ENCODE results near the gene TTN.

TTN gene

GRCh38 chr2:178811901-178812300, 4.7 kb upstream of the TTN start:
- DNase-seq (ENCODE audit: low read depth in 2 of 2): no peak

GRCh38 chr2:178811045-178811444, 3.8 kb upstream of the TTN start:
- no peak for DNase-seq (ENCODE audit: low read depth in 2 of 2)

- DNase-seq (ENCODE audit: low read depth in 2 of 2): no peak
Measured at GRCh38 chr2:178810422-178810821, 3.2 kb upstream of the TTN start.

- DNase-seq (ENCODE audit: low read depth in 2 of 2): no peak
Measured at GRCh38 chr2:178806543-178806942, 680 bp downstream of the TTN start.

GRCh38 chr2:178805457-178805856, 1.8 kb downstream of the TTN start:
- DNase-seq (ENCODE audit: low read depth in 2 of 2): no peak

GRCh38 chr2:178804791-178805190, 2.4 kb downstream of the TTN start:
- DNase-seq (ENCODE audit: low read depth in 2 of 2): no peak

GRCh38 chr2:178800510-178800909, 6.7 kb downstream of the TTN start:
- DNase-seq (ENCODE audit: low read depth in 2 of 2): no peak

- no peak for DNase-seq (ENCODE audit: low read depth in 2 of 2)
Measured at GRCh38 chr2:178799305-178799704, 7.9 kb downstream of the TTN start.

GRCh38 chr2:178796079-178796677, 11.0 kb downstream of the TTN start:
- DNase-seq (ENCODE audit: low read depth in 2 of 2): no peak

GRCh38 chr2:178787934-178788333, 19.3 kb downstream of the TTN start:
- no peak for DNase-seq (ENCODE audit: low read depth in 2 of 2)

GRCh38 chr2:178787155-178787554, 20.1 kb downstream of the TTN start:
- DNase-seq (ENCODE audit: low read depth in 2 of 2): no peak

GRCh38 chr2:178783889-178784288, 23.3 kb downstream of the TTN start:
- no peak for DNase-seq (ENCODE audit: low read depth in 2 of 2)

- DNase-seq (ENCODE audit: low read depth in 2 of 2): no peak
Measured at GRCh38 chr2:178782236-178782635, 25.0 kb downstream of the TTN start.

GRCh38 chr2:178777577-178777976, 29.6 kb downstream of the TTN start:
- no peak for DNase-seq (ENCODE audit: low read depth in 2 of 2)

- no peak for DNase-seq (ENCODE audit: low read depth in 2 of 2)
Measured at GRCh38 chr2:178776751-178777150, 30.5 kb downstream of the TTN start.

GRCh38 chr2:178775975-178776374, 31.2 kb downstream of the TTN start:
- no peak for DNase-seq (ENCODE audit: low read depth in 2 of 2)

- DNase-seq (ENCODE audit: low read depth in 2 of 2): no peak
Measured at GRCh38 chr2:178770518-178770917, 36.7 kb downstream of the TTN start.

- DNase-seq (ENCODE audit: low read depth in 2 of 2): no peak
Measured at GRCh38 chr2:178767094-178768060, 39.8 kb downstream of the TTN start.

GRCh38 chr2:178764097-178764496, 43.1 kb downstream of the TTN start:
- no peak for DNase-seq (ENCODE audit: low read depth in 2 of 2)

- DNase-seq (ENCODE audit: low read depth in 2 of 2): no peak
Measured at GRCh38 chr2:178761759-178762371, 45.4 kb downstream of the TTN start.

GRCh38 chr2:178756843-178757242, 50.4 kb downstream of the TTN start:
- DNase-seq (ENCODE audit: low read depth in 2 of 2): no peak

- no peak for DNase-seq (ENCODE audit: low read depth in 2 of 2)
Measured at GRCh38 chr2:178756343-178756742, 50.9 kb downstream of the TTN start.

GRCh38 chr2:178747767-178748166, 59.5 kb downstream of the TTN start:
- no peak for DNase-seq (ENCODE audit: low read depth in 2 of 2)
